ENCODE results near the gene CAPN2.

Gene CAPN2

DNA sequence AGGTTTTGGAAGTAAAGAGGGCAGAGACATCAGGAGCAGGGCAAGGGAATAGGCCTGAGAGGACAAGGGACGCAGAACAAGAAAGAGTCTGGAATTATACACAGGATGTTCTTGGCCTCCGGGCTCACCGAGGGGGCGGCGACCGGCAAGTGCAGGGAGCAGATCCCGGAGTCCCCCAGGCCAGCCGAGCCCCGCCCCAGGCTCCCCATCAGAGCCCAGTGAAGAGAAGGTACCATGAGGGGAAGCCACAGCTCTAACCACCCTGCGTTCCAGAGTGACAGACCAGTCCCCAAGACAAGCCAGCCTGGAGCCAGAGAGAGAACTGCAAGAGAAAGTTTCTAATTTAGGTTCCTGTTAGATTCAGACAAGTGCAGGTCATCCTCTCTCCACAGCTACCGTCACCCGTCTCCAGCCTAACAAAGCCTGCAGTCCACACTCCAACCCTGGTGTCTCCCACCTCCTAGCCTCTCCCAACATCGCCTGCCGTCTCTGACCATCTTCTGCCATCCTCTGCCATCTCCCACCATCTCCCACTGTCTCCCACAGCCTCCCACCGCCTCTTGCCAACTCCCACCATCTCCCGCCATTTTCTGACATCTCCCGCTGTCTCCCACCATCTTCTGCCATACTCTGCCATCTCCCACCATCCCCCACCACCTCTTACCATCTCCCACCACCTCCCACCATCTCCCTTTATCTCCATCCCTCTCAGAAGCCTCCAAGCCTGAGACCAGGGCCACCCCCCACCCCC is 42.5 kb downstream of the CAPN2 start:
- ATAC-seq = no peak
- Mint-ChIP-seq H3K27me3 (no peaks in the 10 kb centered on the region), H3K27ac (no peak overlapping the region), H3K9me3 (no peaks in the 10 kb centered on the region), H3K4me3 (no peak overlapping the region), H3K36me3 (peaks cover 56% of the 10 kb centered on the region), H3K4me1 (no peaks in the 10 kb centered on the region)

DNA sequence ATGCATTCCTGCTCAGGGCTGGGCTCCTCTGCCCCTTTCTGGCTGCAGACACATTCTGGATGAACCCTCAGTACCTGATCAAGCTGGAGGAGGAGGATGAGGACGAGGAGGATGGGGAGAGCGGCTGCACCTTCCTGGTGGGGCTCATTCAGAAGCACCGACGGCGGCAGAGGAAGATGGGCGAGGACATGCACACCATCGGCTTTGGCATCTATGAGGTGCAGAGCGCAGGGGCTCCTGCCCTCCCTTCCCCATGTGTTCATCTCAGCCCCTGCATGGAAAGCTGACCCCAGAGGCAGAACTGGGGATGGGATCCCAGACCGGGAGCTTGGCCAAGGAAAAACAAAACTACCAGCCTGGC is 43.1 kb downstream of the CAPN2 start:
- no peaks in the 10 kb centered on the region for H3K4me1 Mint-ChIP-seq
- ATAC-seq = no peak
- H3K4me3 Mint-ChIP-seq = no peak overlapping the region
- no peaks in the 10 kb centered on the region for H3K9me3 Mint-ChIP-seq
- H3K27me3 Mint-ChIP-seq = no peaks in the 10 kb centered on the region
- H3K27ac Mint-ChIP-seq = no peak overlapping the region
- H3K36me3 Mint-ChIP-seq = peaks cover 56% of the 10 kb centered on the region

DNA sequence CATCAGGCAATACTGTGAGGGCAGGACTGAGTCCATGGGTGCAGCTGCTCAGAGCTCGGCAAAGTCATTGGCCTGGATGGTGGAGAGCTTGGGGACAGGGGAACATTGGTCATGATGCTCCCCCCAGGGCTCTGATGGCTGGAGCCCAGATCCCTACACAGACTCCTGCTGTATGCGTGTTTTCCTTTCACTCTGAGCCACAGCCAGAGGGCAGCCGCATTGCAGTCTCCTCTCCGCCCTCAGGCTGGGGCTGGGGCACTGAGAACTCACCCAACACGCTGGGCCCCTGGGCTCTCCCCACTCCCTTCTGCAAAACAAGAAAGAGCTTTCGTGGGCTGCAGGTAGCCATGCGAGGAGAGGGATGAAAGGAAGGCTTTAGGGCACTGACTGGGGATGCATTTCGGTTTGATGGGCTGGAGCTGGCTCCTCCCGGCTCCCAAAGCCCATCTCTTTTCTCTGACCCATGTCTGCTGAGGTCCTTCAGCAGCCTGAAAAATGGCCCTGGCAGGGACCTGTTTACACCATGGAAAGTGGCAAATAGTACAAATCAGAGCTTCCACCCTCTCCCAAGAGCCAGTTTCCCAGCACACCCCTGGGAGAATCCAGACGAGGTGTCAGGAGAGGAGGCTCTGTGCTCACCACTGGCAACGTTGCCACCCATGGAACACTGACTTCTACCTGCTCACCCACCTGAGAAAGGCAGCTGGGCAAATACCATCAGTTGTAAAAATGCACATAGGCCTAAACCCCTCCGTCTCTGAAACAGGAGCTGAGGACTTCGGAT is 43.8 kb downstream of the CAPN2 start:
- H3K9me3 Mint-ChIP-seq = no peaks in the 10 kb centered on the region
- H3K27ac Mint-ChIP-seq = no peak overlapping the region
- no peaks in the 10 kb centered on the region for H3K27me3 Mint-ChIP-seq
- no peaks in the 10 kb centered on the region for H3K4me1 Mint-ChIP-seq
- no peak for ATAC-seq
- no peak overlapping the region for H3K4me3 Mint-ChIP-seq
- peaks cover 50% of the 10 kb centered on the region for H3K36me3 Mint-ChIP-seq

DNA sequence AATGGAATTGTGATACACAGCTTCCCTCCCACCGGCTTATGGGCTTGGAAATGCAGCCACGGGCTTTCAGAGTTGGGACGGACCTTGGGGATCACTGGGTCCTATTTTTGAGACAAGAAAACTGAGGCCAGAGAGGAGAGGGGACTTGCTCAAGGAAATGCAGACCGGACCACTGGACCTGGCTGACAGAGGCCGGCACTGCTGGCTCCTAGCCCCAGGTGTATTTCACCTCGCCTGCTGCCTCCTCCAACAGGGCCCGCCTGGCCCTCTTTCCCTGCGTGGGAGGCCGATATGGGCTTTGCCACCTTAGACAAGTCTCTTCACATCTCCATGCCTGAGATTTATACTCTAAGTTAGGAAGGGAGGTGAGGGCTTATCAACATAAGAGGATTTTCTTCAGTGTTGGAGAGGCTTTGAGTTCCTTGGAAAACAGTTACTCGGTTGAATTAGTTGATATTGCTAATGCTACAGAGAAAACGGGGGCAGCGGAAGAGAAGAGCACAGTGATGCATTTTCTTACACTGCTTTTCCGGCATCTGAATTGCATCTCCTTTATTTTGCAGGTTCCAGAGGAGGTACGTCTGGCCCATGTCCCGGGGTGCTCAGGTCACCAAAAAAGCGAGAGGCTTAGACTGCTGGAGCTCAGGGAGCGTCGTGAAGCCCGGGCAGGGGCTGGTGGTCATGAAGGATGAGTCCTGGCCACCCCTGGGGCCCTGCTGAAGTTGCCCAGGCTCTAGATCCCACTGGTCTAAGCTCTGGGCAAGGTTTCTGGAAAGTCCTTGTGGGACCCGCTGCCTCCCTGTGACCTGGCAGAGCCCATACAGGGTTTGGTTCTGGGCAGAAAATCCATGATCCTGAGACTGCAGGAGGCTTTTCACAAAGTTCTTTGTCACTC is 44.7 kb downstream of the CAPN2 start:
- H3K36me3 Mint-ChIP-seq = peaks cover 45% of the 10 kb centered on the region
- H3K4me1 Mint-ChIP-seq = no peaks in the 10 kb centered on the region
- ATAC-seq = no peak
- H3K4me3 Mint-ChIP-seq = no peak overlapping the region
- H3K27me3 Mint-ChIP-seq = no peaks in the 10 kb centered on the region
- H3K27ac Mint-ChIP-seq = no peak overlapping the region
- no peaks in the 10 kb centered on the region for H3K9me3 Mint-ChIP-seq

DNA sequence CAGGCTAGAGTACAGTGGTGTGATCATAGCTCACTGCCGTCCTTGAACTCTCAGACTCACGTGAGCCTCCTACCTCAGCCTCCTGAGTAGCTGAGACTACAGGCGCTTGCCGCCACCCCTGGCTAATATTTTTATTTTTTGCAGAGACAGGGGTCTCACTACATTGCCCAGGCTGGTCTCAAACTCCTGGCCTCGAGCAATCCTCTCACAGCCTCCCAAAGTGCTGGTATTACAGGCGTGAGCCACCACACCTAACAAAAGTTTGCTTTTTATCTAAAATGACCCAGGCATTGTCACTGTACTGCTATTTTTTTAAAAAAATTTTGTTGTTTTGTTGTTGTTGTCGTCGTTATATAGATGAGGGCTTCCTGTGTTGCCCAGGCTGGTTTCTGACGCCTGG is 46.4 kb downstream of the CAPN2 start:
- Mint-ChIP-seq H3K27me3 (no peaks in the 10 kb centered on the region), H3K9me3 (no peaks in the 10 kb centered on the region), H3K4me1 (no peaks in the 10 kb centered on the region), H3K27ac (no peak overlapping the region), H3K36me3 (peaks cover 51% of the 10 kb centered on the region), H3K4me3 (no peak overlapping the region)
- ATAC-seq = no peak

DNA sequence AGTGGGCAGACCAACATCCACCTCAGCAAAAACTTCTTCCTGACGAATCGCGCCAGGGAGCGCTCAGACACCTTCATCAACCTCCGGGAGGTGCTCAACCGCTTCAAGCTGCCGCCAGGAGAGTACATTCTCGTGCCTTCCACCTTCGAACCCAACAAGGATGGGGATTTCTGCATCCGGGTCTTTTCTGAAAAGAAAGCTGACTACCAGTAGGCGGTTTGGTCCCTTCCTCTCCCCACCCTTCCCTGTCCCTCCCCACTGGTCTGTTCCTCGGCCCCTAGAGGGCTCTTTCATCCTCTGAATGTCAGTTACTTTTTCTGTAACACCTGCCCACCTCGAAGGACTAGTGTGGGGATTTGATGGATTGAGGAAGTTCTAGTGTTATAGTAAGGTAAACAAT is 46.9 kb downstream of the CAPN2 start:
- Mint-ChIP-seq H3K36me3 (peaks cover 51% of the 10 kb centered on the region), H3K27me3 (no peaks in the 10 kb centered on the region), H3K4me1 (no peaks in the 10 kb centered on the region), H3K4me3 (no peak overlapping the region), H3K27ac (no peak overlapping the region), H3K9me3 (no peaks in the 10 kb centered on the region)
- ATAC-seq = no peak

DNA sequence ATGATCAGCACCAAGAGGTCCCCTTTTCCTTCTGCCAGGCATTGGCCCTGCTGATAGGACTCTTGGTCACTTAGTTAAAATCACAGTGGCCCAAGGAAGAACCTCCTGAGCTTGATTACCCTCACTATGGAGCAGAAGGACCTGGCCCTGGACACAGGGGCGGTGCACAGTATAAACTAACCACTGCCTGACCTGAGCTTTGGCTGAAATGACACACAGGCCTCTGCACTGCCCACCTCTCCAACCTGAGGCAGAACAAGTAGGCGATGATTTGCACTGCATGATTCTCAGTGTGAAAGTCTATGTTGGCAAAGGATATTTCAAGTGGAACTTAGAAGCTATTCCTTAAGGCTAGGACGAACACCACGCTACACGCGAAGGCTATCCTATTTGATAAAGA is 48.5 kb downstream of the CAPN2 start:
- H3K36me3 Mint-ChIP-seq = peaks cover 39% of the 10 kb centered on the region
- H3K4me3 Mint-ChIP-seq = no peak overlapping the region
- no peaks in the 10 kb centered on the region for H3K9me3 Mint-ChIP-seq
- no peak overlapping the region for H3K27ac Mint-ChIP-seq
- H3K4me1 Mint-ChIP-seq = no peaks in the 10 kb centered on the region
- no peak for ATAC-seq
- no peaks in the 10 kb centered on the region for H3K27me3 Mint-ChIP-seq

DNA sequence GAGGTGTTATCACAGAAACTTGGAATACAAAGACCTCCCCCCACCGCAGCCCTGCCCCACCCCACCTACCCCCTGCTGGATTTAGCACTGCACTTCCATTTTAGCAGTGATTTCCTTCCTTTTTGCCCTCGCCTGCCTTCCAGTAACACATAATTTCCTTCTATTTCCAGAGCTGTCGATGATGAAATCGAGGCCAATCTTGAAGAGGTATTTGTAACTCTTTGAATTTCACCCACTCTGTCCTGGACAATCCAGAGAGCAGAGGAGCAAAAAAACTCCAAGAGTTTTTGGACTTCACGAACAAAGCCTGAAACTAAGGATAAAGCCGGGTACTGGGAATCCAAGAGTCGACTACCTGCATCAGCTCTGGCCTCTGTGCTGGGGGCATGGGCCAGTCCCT is 49.1 kb downstream of the CAPN2 start:
- H3K27me3 Mint-ChIP-seq = no peaks in the 10 kb centered on the region
- no peaks in the 10 kb centered on the region for H3K4me1 Mint-ChIP-seq
- H3K9me3 Mint-ChIP-seq = no peaks in the 10 kb centered on the region
- peaks cover 36% of the 10 kb centered on the region for H3K36me3 Mint-ChIP-seq
- ATAC-seq = no peak
- no peak overlapping the region for H3K27ac Mint-ChIP-seq
- no peak overlapping the region for H3K4me3 Mint-ChIP-seq

DNA sequence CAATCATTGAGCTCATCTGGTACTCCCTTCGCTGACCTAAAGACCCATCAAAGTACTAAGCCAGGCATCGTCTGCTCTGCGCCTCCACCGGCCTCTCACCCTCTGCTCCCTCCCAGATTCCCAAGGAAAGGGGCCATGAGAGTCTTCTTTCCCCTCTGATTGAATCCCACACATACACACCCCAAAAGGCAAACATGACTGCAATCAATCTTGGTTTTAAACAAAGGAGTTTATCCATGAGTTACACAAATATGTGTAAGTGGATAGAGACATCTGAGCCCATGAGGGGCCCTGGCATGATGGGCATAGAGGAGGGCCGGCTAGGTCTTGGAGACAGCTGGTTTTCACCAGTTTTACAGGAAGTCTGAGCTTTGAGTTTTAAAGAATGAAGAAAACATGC is 50.9 kb downstream of the CAPN2 start:
- H3K36me3 Mint-ChIP-seq = peaks cover 31% of the 10 kb centered on the region
- ATAC-seq = no peak
- H3K27me3 Mint-ChIP-seq = no peaks in the 10 kb centered on the region
- H3K27ac Mint-ChIP-seq = no peak overlapping the region
- no peaks in the 10 kb centered on the region for H3K4me1 Mint-ChIP-seq
- no peaks in the 10 kb centered on the region for H3K9me3 Mint-ChIP-seq
- H3K4me3 Mint-ChIP-seq = no peak overlapping the region

DNA sequence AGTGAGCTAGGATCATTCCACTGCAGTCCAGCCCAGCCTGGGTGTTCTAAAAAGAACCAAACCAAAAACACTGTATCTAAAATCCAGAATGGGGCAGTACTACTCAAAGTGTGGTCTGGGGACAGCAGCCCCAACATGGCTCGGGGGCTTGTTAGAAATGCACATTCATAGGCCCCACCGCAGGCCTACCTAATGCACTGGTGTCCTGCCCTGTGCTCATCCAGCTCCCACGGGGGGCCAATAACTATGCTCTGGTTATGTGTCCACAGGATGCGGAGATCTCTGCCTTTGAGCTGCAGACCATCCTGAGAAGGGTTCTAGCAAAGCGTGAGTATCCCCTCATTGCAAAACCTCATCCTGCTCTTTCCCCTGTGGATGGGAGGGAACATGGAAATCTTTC is 51.5 kb downstream of the CAPN2 start:
- peaks cover 35% of the 10 kb centered on the region for H3K36me3 Mint-ChIP-seq
- H3K27me3 Mint-ChIP-seq = no peaks in the 10 kb centered on the region
- H3K27ac Mint-ChIP-seq = no peak overlapping the region
- H3K9me3 Mint-ChIP-seq = no peaks in the 10 kb centered on the region
- no peak for ATAC-seq
- no peak overlapping the region for H3K4me3 Mint-ChIP-seq
- no peaks in the 10 kb centered on the region for H3K4me1 Mint-ChIP-seq

DNA sequence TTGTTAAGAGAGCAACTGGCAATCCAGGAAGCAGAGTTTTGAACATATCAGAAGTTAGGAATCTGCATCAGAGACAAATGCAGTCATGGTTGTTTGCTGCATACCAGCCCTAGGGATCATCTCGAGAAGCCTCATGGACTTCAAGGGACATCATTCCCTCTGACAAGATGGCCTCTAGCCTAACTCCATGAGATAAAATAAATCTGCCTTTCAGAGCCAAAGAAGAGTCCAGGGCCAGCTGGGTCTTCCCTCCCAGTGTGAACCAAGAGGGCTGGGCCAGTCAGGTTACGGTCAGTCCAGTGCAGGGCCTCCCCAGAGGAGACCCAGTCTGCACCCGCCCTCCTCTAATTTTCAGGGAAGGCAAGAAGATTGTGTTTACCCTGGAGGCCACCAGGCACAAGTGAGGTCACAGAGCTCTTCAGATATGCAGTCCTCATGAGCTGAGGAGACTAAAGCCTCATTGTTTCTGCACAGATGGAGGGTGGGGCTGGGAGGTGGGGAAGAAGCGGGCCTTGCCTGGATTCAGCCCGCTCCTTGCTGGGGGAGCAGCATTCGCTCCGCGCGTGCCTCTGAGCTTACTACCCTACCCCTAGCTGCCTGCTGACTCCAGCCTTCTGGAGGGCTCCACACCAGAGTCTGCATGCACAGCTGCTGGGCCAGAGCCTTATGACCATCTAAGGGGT is 52.8 kb downstream of the CAPN2 start:
- Mint-ChIP-seq H3K9me3 (no peaks in the 10 kb centered on the region), H3K27ac (no peak overlapping the region), H3K36me3 (peaks cover 38% of the 10 kb centered on the region), H3K4me3 (no peak overlapping the region), H3K27me3 (no peaks in the 10 kb centered on the region), H3K4me1 (no peaks in the 10 kb centered on the region)
- no peak for ATAC-seq

DNA sequence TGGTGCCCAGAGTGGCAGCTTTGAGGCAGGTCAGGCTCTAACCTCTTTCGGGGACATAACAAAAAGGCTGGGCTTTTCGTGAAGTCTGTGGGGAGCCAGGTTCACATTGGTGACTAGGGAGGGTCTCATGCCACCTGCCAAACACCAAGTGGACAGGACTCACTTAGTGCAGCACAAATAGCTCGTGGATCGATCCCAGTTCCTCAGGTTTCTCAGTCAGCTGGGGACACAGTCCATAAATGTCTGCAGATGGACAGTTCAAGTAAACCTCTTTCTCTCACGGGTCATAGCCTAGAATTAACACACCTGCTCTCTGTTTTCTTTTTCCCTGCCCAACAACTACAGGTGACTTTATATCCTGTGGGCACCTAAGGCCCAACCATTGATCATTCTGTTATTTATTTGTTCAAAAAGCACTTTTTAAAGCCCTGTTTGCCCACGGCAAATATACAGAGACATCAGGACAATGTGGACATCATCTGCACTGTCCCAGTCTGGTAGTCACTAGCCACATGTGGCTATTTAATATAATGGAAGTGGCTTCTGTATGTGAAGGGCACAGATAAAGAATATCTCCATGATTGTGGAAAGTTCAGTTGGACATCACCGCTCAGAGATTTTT is 53.5 kb downstream of the CAPN2 start:
- Mint-ChIP-seq H3K36me3 (peaks cover 37% of the 10 kb centered on the region), H3K27me3 (no peaks in the 10 kb centered on the region), H3K27ac (no peak overlapping the region), H3K9me3 (no peaks in the 10 kb centered on the region), H3K4me3 (no peak overlapping the region), H3K4me1 (no peaks in the 10 kb centered on the region)
- ATAC-seq = no peak

DNA sequence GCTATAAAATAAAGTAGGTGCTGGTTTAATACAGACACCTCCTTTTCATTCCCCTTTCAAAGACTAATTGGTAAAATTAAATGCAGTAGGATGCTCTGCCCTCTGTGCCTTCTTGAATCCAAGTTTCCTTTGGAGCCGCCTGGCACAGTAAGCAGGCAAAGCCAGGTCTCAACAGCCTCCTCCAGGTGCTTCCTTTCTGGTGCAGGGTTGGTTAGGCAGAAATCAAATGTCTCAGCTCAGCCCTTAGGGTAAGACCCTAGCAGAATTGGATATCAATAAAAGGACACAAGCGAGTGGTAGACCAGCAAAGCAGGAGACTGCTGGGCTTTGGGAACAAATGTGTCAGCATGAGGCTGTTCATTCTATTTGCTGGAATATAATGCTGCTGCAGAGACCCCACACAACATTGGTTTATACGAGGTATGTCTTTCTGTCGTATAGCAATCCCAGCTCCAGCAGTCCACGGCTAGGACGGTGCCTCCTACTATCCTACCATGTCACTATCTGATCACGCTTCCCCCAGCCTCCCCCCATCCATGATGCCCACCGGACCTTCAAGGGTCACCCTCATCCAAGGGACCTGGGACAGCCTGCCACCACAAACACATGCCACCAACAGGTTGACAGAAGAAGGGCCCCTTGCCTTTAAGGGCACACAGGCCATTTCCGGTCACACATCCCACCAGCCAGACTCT is 58.4 kb downstream of the CAPN2 start:
- peaks cover 23% of the 10 kb centered on the region for H3K4me1 Mint-ChIP-seq
- ATAC-seq = no peak
- H3K27ac Mint-ChIP-seq = peak overlapping the region; percentile 72
- H3K4me3 Mint-ChIP-seq = no peak overlapping the region
- no peaks in the 10 kb centered on the region for H3K9me3 Mint-ChIP-seq
- no peaks in the 10 kb centered on the region for H3K27me3 Mint-ChIP-seq
- H3K36me3 Mint-ChIP-seq = peaks cover 52% of the 10 kb centered on the region

DNA sequence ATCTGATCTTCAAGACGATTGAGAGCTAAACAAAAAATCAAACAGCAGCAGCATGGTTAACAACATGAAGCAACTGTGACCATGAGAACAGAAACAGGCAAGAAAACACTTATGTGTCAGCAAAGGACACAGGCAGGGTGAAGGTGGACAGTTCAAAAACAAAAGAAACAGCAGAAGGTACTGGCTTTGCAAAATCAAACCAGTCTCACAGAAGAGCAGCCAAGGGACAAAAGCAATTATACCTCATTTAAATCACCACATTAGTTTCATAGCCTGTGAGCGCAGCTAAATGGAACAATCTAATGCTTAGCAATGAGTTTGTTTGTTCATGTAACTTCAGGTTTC is 59.1 kb downstream of the CAPN2 start:
- peaks cover 30% of the 10 kb centered on the region for H3K4me1 Mint-ChIP-seq
- no peak overlapping the region for H3K4me3 Mint-ChIP-seq
- H3K27ac Mint-ChIP-seq = peak overlapping the region; percentile 72
- H3K9me3 Mint-ChIP-seq = no peaks in the 10 kb centered on the region
- peaks cover 59% of the 10 kb centered on the region for H3K36me3 Mint-ChIP-seq
- ATAC-seq = no peak
- no peaks in the 10 kb centered on the region for H3K27me3 Mint-ChIP-seq
